Measurements from ENCODE around the gene RHEB. TPM values are rescaled to one million over a fixed set of nuclear protein-coding genes. Genes with fewer than 3 reads are reported as not detected.

The RHEB gene
- total RNA-seq, 1 experiment from 2014 or later: 84.5 TPM

DNA sequence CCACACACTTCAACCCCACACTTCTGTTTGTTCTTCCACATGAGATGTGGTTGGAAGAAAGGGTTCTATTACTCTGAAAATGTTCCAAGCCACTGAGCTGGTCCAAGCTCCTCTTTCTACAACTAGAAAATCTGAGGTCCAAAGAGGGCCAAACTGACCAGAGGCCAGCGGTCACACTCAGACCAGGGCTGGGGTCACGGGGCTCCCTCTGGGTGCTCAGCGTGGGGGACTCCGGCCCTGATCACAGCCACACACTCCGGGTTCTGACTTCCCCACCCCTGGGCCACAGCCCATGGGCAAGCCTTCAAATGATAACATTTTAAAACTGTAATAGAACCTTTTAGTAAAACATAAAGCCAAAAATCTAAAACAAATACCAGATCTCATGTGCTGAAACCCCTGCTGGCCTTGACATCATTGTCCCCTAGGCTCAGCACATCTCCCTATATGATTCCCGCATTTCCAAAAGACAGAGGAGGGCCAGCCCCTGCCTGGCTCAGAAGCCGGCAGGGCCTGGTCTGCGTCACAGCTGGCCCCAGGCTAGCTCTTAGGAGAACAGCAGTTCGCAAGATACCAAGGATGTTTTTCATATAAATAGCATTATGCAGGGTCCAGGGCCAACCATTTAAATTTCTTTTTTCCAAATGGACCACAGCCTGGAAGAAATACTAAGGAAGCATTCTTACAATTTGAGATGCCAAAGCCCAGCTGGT is 83.1 kb downstream of the RHEB start:
- no peaks in the 10 kb centered on the region for H3K9me3 ChIP-seq
- H3K27me3 ChIP-seq: no peaks in the 10 kb centered on the region
- no peak overlapping the region for H3K4me3 ChIP-seq
- DNase-seq: no peak
- no peaks in the 10 kb centered on the region for H3K36me3 ChIP-seq

DNA sequence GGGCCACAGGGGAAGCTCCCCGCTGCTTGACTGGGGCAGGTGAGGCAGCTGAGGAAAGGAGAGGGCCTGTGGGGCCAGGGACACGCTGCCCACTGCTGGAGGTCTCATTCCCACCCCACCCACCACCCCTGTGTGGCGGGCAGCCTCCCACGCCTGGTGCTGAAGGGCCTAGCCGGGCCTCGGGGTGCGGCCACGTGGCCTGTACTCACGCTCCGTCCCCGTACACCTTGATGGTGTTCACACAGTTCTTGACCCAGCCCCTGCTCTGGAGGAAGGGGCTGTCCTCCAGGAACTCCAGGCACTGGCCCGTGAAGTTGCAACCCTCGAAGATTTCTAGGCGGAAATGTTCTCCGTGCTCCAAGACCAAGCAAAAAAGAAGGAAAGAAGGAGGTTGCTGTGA is 83.7 kb downstream of the RHEB start:
- Histone ChIP-seq H3K36me3 (no peaks in the 10 kb centered on the region), H3K9me3 (no peaks in the 10 kb centered on the region), H3K4me3 (no peak overlapping the region), H3K27me3 (no peaks in the 10 kb centered on the region)
- DNase-seq: no peak

DNA sequence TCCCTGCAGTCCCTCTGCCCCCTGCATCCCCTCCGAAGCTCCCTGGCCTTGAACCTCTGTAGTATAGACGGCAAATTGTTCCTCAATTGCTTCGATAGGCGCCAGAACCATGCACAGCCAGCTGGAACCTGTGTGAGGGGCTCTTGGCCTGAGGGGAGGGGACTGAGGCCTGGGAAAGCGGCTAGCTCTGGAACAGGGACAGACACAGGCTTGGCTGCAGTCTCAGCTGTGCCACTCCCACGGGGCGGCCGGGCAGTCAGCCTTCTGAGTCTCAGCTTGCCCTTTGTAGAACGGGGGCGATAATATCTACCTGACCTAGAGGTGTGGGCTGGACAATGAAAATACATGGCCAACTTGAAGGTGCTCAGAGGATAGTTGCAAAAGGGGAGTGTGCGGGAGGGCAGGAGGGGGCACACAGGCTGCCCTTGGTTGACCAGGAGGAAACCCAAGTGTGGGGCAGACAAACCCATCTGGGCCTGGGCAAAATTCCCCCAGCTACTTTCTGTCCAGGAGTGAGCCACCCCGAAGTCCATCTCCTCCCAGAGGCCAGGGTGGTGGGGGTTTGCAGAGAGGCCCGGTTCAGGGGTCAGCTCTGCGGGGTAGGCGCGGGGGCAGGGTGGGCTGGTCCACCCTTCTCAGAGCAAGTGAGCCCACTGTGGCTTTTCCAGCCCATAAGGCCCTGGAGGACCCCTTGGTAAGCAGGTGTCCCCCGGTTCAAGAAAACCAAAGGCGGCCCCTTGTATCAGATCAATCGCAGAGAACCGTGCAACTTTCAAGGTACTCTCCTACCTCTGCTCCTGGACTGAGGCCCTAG is 84.4 kb downstream of the RHEB start:
- no peak for DNase-seq
- Histone ChIP-seq H3K4me3 (no peak overlapping the region), H3K9me3 (no peaks in the 10 kb centered on the region), H3K27me3 (no peaks in the 10 kb centered on the region), H3K36me3 (no peaks in the 10 kb centered on the region)

DNA sequence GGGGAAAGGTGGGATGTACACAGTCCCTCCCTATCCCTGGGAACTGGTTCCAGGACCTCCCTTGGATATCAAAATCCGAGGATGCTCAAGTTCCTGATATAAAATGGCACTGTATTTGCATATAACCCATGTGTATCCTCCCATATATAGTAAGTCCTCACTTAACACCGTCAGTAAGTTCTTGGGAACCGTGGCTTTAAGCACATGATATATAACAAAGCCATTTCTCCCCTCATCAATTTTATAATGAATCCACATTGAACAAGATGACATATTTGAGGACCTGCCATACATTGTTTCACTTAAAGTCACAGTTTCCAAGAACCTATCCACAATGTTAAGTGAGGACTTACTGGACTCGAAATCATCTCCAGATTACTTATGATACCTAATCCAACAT is 85.1 kb downstream of the RHEB start:
- Histone ChIP-seq H3K9me3 (no peaks in the 10 kb centered on the region), H3K27me3 (no peaks in the 10 kb centered on the region), H3K4me3 (no peak overlapping the region), H3K36me3 (no peaks in the 10 kb centered on the region)
- no peak for DNase-seq

DNA sequence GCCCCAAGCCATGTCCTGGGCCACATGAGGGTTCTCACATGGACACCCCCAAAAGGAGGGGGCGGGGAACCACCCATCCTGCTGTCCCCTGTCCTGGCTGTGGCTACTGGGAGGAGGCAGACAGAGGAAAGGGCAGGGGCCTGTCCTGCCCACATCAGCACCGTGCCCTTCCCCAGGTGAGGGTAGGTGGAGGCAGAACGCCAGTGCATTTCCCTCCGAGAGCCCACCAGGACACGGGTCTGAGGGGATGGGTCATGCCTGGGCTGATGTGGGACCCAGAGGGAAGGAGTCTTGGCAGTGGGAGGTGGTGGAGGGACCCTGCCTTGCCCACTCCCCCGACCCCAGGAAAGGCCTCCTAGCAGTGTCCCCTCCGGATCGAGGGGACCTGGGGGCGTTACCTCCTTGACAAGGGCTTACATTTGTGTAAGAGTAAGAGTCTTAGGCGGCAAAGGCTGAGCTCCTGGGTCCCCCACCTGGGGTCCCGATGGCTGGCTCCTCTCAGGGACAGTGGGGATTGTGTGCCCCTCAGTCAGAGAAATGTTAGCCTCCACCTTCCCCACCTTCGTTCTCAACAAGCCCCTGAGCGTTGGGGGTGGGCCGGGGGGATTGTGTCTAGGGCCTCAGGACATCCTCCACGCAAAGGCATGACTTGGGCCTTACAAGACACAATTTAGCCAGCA is 85.8 kb downstream of the RHEB start:
- Histone ChIP-seq H3K4me3 (no peak overlapping the region), H3K27me3 (no peaks in the 10 kb centered on the region), H3K9me3 (no peaks in the 10 kb centered on the region), H3K36me3 (no peaks in the 10 kb centered on the region)
- no peak for DNase-seq

DNA sequence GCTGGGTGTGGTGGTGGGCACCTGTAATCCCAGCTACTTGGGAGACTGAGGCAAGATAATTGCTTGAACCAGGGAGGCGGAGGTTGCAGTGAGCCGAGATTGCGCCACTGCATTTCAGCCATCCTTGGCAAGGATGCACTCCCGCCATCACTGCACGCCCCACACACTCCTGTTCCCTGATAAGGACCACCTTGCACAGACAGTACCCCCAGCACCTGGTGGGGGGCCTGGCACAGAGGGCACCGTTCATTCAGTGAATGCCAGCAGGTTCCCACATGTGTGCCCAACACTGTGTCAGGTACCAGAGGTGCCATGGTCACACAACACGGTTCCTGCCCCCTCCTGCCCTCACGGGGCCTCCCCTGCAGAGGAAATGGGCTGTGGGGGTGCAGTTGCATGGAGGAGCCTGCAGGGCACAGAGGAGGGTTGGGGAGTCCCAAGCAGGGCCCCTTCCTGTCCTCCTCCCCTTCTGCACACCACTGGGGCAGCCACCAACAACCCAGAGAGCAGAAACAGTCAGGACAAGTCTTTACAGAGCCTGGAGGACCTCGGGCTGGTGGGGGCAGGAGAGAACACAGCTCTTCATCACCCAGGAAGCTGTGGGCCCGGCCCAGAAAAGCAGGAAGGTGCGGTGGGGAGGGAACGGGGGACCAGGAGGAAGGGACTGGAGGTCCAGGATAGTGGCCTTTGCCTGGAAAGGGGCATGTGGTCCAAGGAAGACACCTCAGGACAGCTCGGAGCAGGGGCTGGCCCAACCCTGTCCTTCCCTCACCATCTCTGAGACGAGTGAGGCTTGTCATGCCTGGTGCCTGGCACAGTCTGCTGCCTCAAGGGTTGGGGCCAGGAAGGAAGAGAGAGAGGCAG is 86.8 kb downstream of the RHEB start:
- Histone ChIP-seq H3K4me3 (no peak overlapping the region), H3K36me3 (no peaks in the 10 kb centered on the region), H3K27me3 (no peaks in the 10 kb centered on the region), H3K9me3 (no peaks in the 10 kb centered on the region)
- DNase-seq: no peak

DNA sequence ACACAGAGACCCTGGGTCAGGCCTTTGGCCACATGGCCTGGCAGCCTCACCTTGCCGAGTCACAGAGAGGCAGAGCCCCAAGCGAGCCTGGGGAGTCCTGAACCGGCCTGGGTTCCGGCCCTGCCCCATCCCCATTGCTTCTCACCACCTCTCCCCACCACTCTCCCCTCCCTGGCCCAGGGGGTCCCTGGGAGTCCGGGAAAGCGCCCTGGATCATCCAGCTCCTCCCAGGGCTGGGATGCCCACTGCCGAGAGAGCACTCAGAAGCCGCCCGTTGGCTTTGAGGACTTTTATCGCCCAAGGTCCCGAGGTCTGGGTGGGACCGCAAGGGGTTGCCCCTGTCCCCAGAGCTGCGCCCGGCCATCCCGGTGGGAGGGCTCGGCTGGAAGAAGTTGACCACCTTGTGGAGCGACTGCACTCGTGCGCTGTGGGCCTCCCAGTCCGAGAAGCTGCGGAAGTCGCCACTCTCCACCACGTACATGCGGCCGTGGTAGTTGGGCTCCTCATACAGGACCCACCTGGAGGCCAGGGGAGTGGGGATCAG is 87.9 kb downstream of the RHEB start:
- H3K4me3 ChIP-seq: no peak overlapping the region
- no peak for DNase-seq
- no peaks in the 10 kb centered on the region for H3K36me3 ChIP-seq
- no peaks in the 10 kb centered on the region for H3K9me3 ChIP-seq
- no peaks in the 10 kb centered on the region for H3K27me3 ChIP-seq

DNA sequence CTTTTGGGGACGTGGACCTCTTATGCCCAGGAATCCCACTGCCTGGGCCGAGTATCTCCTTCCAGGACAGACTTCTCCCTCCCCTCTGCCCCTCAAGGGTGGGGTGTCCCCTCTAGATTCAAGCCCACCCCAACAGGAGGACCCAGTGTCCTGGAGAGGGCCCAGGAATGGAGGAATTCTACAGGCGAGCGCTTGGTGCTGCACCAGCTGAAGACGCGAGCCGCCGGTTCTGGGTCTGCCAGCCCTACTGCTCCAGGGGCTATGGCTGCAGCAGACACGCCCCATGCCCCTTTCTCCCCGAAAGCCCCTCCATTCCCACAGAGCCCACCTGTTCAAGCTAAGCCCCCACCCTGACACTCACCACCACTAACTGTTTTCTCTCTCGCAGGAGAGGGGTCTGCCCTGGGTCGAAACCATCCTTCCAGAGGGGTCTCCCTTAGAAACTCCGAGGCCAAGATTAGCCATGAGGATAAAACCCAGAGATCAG is 88.4 kb downstream of the RHEB start:
- Histone ChIP-seq H3K9me3 (no peaks in the 10 kb centered on the region), H3K36me3 (no peaks in the 10 kb centered on the region), H3K27me3 (no peaks in the 10 kb centered on the region), H3K4me3 (no peak overlapping the region)
- no peak for DNase-seq

DNA sequence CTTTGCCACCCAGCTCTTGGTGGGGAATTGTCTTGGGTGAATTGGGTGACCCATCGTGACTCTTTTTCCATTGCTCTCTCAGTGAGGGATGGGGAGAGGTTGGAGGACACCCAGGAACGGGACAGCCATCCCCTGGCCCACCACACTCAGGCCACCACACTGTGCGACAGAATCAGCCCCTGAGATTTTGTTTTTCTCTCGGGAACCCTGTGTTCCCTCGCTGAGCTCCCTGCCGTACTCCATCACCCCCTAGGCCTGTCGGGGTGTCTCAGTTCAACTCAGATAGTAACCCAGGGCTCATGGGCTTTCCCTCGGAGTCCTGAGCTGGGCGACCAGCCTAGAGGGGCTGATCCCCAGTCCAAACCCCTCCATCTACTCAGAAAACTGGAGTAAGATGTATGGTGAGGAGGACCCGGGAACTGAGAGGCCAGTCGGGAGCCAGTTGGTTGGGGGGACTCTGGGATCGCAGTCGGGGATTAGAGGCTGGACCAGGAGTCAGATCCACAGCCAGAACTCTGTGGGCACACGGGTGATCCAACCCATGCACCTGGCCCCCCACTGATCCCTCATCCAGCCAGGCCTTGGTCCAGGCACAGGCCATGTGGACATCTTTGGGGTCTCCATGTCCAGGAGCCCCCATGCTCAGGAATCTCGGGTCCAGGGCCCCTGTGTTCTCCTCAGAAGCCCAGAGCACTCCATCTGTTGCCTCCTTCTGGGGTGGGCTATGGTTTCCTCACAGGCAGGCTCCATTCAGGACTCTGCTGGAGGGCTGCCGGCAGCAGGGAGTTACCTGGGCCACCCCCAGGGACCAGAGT is 89.1 kb downstream of the RHEB start:
- Histone ChIP-seq H3K9me3 (no peaks in the 10 kb centered on the region), H3K36me3 (no peaks in the 10 kb centered on the region), H3K4me3 (no peak overlapping the region), H3K27me3 (no peaks in the 10 kb centered on the region)
- DNase-seq: no peak

DNA sequence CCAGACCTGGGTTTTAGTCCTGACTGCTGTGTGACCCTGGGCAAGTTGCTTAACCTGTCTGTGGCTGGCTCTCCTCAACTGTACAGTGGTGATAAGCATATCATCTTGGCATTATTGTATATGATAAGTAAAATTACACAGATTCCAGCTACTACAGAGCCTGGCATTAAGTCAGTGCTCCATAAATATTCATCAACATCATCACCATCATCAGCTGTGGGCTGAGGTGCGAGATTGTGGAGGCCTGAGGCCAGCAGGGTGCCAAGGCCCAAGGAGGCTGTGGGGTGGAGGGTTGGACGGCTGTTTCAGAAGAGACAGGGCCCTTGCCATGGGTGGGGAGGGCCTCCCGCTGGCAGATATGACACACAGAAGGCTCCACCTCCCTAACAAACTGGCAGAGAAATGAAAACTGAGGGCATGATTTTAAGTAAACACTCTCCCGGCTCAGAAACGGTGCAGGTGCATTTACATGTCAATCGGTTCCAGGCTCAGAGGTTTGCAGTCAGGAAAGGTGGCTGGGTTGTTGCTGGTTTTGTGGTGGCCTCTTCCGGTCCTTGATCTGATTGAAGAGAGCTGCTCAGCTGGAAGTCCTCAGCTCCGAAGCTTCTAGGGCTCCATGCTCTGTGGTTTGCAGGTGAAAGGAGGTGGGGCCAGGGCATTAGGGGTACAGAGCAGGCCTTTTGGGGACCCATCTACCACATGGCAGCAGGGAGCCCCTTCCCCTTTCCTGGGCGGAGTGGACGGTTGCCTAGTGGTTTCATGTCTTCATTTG is 89.9 kb downstream of the RHEB start:
- Histone ChIP-seq H3K4me3 (no peak overlapping the region), H3K9me3 (no peaks in the 10 kb centered on the region), H3K27me3 (no peaks in the 10 kb centered on the region), H3K36me3 (no peaks in the 10 kb centered on the region)
- DNase-seq: peak; percentile 78

DNA sequence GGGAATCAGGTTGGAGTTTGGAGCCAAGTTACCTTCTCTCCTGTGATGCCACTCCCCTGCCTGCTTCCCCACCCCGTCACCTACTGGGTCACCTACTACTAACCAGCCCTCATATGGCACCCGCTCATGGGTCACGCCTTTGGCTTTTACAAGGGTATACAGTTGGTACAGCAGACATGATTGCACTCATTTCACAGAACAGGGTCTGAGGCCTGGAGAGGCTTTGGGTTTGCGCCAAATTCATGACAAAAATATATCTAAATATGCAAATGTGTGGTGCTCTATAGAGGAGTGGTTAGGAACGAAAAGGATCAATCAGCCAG is 90.5 kb downstream of the RHEB start:
- H3K27me3 ChIP-seq: no peaks in the 10 kb centered on the region
- H3K36me3 ChIP-seq: no peaks in the 10 kb centered on the region
- no peak for DNase-seq
- no peaks in the 10 kb centered on the region for H3K9me3 ChIP-seq
- no peak overlapping the region for H3K4me3 ChIP-seq

DNA sequence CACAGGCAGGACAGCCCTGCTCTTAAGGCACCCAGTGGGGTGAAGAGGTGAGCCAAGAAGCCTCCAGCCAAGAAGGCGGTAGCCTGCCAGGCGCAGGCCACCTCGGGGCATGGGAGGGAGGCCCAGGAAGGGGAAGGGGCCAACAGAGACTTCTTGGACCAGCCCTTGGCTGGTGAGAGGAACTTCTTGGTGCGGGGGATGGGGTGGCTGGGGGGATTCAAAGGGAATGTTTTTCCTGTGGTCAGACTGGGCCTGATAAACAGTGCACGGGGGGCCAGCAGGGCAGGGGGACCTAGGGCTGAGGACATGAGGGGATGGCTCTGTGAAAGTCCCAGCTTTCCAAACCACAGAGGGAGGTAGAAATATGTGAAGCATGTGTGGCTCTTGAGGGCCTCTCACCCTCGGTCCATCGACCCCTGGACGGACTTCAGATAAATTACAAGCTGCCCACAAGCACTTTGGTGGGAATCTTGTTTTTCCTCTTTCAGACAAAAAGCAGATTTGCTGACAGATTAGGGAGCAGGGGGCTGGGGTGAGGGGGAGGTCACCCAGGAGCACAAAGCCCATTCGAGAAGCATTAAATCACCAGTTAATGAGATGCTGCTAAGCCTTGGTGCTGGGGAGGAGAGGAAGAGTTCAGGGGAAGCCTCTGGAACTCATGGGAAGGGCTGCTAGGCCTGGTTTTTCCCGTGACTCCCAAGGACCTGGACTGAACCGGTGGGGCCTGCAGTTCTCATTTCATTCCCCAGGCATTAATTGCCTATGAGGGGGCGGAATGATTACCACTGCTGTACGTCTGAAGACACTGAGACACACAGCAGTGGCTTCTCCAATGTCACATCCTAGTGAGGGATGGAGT is 91.1 kb downstream of the RHEB start:
- H3K36me3 ChIP-seq: no peaks in the 10 kb centered on the region
- no peak overlapping the region for H3K4me3 ChIP-seq
- peak; percentile 67 for DNase-seq
- H3K27me3 ChIP-seq: no peaks in the 10 kb centered on the region
- no peaks in the 10 kb centered on the region for H3K9me3 ChIP-seq

DNA sequence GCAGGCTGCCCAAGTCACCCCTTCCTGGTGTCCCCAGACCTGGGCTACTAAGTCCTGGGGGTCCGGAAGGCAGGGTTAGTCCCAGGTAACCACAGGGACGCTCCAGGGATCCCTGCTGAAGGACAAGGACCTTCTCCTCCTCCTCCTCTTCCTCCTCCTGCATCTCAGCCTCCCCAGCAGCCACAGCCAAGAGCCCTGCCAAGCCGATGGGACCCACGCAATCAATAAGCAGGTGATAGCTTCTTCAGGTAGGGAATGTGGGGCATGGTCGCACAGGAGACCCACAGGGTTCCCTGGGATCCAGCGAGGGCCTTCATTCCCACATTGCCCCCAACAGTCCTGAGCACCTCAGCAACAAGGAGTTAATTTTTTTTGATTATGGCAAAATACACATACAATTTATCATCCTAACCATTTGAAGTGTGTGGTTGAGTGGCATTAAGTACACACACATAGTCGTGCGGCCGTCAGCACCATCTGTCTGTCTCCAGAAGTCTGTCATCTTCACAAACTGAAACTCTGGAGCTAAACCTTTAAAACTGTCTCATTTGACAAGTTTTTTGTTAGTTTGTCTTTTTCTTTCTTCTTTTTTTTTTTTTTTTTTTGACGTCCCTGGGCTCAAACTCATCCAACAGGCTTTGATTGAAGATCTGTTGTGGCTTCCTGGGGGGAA is 91.9 kb downstream of the RHEB start:
- no peaks in the 10 kb centered on the region for H3K36me3 ChIP-seq
- no peaks in the 10 kb centered on the region for H3K27me3 ChIP-seq
- no peaks in the 10 kb centered on the region for H3K9me3 ChIP-seq
- no peak overlapping the region for H3K4me3 ChIP-seq
- DNase-seq: no peak
